G401 (cell line): Measurements from ENCODE around the gene RMI1. TPM values are rescaled to one million over a fixed set of nuclear protein-coding genes. Genes with fewer than 3 reads are reported as not detected.
"Not testable (repeated sequence)": the region's sequence is repeated elsewhere in the genome, so short reads cannot be mapped to it uniquely, and the experiment has no call there.

Source experiments
- DNase-seq: peaks from one replicate; pipeline ENCODE4 v3.0.0-alpha.2; 2015; ENCODE audit warnings: low spot score
- in situ Hi-C: cut with HindIII; loops from 2 replicates; pipeline ENCODE4 v1.10.0; 2016; ENCODE audit warnings: low sequenced_read_pairs, mixed read lengths
- total RNA-seq: library from RNA; depleted of rRNA; stranded (reverse); fragments of >200 nt; shearing (Covaris generic); gene quantifications from 2 replicates; pipeline ENCODE4 v1.2.3, GENCODE V29; 2014; rRNA removed

RMI1 gene
- total RNA-seq, 1 experiment from 2014 or later: 19.5 TPM

GRCh38 chr9:83996126-83996525 lies 15.5 kb downstream of the RMI1 start:
- no peak for DNase-seq
- in situ Hi-C loops: no loop called here

- in situ Hi-C loops: no loop called here
- DNase-seq: no peak
These were observed 18.7 kb downstream of the RMI1 start for GRCh38 chr9:83999141-83999918.

- in situ Hi-C loops: no loop called here
- no peak for DNase-seq
These were observed 19.6 kb downstream of the RMI1 start for GRCh38 chr9:84000186-84000585.

- in situ Hi-C loops: no loop called here
- DNase-seq: no peak
These were observed 21.0 kb downstream of the RMI1 start for GRCh38 chr9:84001621-84002020.

- DNase-seq: no peak
- in situ Hi-C loops: no loop called here
These were observed 21.7 kb downstream of the RMI1 start for GRCh38 chr9:84002344-84002743.

- in situ Hi-C loops: no loop called here
- DNase-seq: no peak
These were observed 22.6 kb downstream of the RMI1 start for GRCh38 chr9:84003246-84003645.

GRCh38 chr9:84007662-84008061 lies 27.1 kb downstream of the RMI1 start:
- DNase-seq: no peak
- in situ Hi-C loops: no loop called here

GRCh38 chr9:84024041-84024575 lies 43.5 kb downstream of the RMI1 start:
- in situ Hi-C loops: no loop called here

GRCh38 chr9:84027201-84027600 lies 46.6 kb downstream of the RMI1 start:
- DNase-seq: no peak
- in situ Hi-C loops: no loop called here

More at GRCh38 chr9:84024041-84024575, 43.5 kb downstream of the RMI1 start:
- DNase-seq: no peak

GRCh38 chr9:84031534-84031933 lies 50.9 kb downstream of the RMI1 start:
- in situ Hi-C loops: no loop called here
- DNase-seq: no peak

- DNase-seq, in situ Hi-C loops: not testable (repeated sequence)
These were observed 61.3 kb downstream of the RMI1 start for GRCh38 chr9:84041857-84042256.

GRCh38 chr9:84045481-84046097 lies 65.0 kb downstream of the RMI1 start:
- in situ Hi-C loops: no loop called here
- no peak for DNase-seq

Other genes with a start within 250 kb of the RMI1 start
- gene GKAP1, start 163.0 kb upstream of the RMI1 start, total RNA-seq: 1.2 and 1.5 TPM in 2 replicates
- 1.6 and 2.3 TPM in 2 replicates for gene KIF27, start 59.4 kb upstream of the RMI1 start, total RNA-seq
- gene HNRNPK, start 590 bp upstream of the RMI1 start, total RNA-seq: 1,038 and 1,243 TPM in 2 replicates